HFFc6 (cell line): ENCODE results near the gene HMGXB3. TPM values are rescaled to one million over a fixed set of nuclear protein-coding genes. Genes with fewer than 3 reads are reported as not detected.

ENCODE experiments used
- DNase-seq: peaks from one replicate; pipeline ENCODE4 v3.0.0-alpha.2; 2018
- H3K27ac Mint-ChIP-seq: 2 replicates; pipeline ENCODE4 v1.8.0; 2020; ENCODE audit warnings: mild to moderate bottlenecking, mixed read lengths
- H3K27me3 Mint-ChIP-seq: 2 replicates; pipeline ENCODE4 v1.8.0; 2021; ENCODE audit warnings: mild to moderate bottlenecking, moderate library complexity, mixed read lengths; ENCODE audit not compliant: insufficient read depth
- H3K36me3 Mint-ChIP-seq: 2 replicates; pipeline ENCODE4 v1.8.0; 2021; ENCODE audit warnings: low read depth, mixed read lengths
- H3K4me1 Mint-ChIP-seq: 2 replicates; pipeline ENCODE4 v1.8.0; 2020; ENCODE audit warnings: low read depth, mixed read lengths
- H3K4me3 Mint-ChIP-seq: 2 replicates; pipeline ENCODE4 v1.8.0; 2020; ENCODE audit warnings: mild to moderate bottlenecking, moderate library complexity, mixed read lengths
- H3K9me3 Mint-ChIP-seq: 2 replicates; pipeline ENCODE4 v1.8.0; 2020; ENCODE audit warnings: mild to moderate bottlenecking, mixed read lengths
- CTCF ChIP-seq: fragments of 200-600 bp; sonication (generic); IDR thresholded peaks from 2 replicates; pipeline ENCODE4 v1.5.0; 2021; ENCODE audit warnings: antibody characterized with exemption, mild to moderate bottlenecking
- total RNA-seq, 6 experiments: library from RNA; stranded (reverse); fragmentation: NEBNext Ultra II Directional; extraction: Animal tissue kit (Norgen Biotek cat#: 25700); gene quantifications; 2 replicates in 1 of 6; 3 replicates in 5 of 6; pipeline ENCODE4 v1.2.3, GENCODE V29; 2021

The HMGXB3 gene
- total RNA-seq, 6 experiments from 2014 or later: 38.2 to 42.5 (median 40.5) TPM

DNA sequence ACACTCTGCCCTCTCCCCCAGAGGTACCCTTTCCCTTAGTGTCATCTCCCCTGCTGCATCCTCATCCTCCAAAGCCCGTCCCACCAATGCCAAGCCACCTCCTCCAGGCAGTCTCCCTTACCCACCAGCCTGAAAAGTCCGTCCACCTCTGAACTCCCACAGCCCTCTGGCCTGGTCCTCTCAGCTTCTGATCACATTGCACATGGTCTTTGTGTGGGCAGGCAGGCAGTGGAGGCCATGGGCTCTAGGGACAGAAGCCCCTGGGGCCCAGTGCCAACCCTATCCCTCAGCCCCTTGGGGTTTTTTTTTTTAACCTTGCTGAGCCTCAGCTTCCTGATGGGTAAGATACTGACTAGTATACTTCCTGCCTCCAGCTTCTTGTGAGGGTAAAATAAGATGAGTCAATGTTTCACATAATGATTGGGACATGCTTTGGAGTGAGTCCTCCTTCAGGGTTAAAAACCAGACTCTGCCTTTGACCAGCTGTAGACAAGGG, 66.4 kb downstream of the HMGXB3 start:
- DNase-seq: peak; percentile 76
- H3K4me1 Mint-ChIP-seq: peaks cover 62% of the 10 kb centered on the region
- H3K36me3 Mint-ChIP-seq: no peaks in the 10 kb centered on the region
- H3K27me3 Mint-ChIP-seq: no peaks in the 10 kb centered on the region; the same call in 1 of the 2 replicates
- peak overlapping the region; percentile 59 for H3K4me3 Mint-ChIP-seq
- no peaks in the 10 kb centered on the region for H3K9me3 Mint-ChIP-seq
- TF ChIP-seq CTCF: no peak
- peak overlapping the region; percentile 96 for H3K27ac Mint-ChIP-seq

- Mint-ChIP-seq H3K27me3 (no peaks in the 10 kb centered on the region; the same call in 1 of the 2 replicates), H3K27ac (peak overlapping the region; percentile 96), H3K4me1 (peaks cover 56% of the 10 kb centered on the region), H3K4me3 (peak overlapping the region; percentile 59; the same call in 1 of the 2 replicates), H3K9me3 (no peaks in the 10 kb centered on the region), H3K36me3 (no peaks in the 10 kb centered on the region)
- no peak for TF ChIP-seq CTCF
- DNase-seq: no peak
Measured at GRCh38 chr5:150067405-150067960, 66.9 kb downstream of the HMGXB3 start.

DNA sequence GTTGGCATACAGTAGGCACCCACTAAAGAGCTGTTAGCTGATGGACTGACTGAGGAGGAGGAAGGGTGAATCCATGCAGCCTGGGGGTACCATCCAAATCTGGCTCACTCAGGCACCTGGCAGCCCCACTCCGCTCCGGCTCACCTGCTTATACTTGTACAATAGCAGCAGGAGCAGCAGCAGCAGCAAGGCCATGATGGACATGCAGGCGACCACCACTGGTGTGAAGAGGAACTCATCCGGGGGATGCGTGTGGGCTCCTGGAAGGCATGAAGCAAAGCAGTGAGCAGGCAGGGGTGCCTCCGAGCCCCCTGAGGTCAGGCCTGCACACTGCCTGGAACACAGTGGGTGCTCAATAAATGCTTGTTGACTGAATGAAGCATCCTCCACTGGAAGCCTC, 67.5 kb downstream of the HMGXB3 start:
- no peaks in the 10 kb centered on the region; the same call in 1 of the 2 replicates for H3K27me3 Mint-ChIP-seq
- H3K27ac Mint-ChIP-seq: no peak overlapping the region
- no peak for TF ChIP-seq CTCF
- DNase-seq: no peak
- H3K9me3 Mint-ChIP-seq: no peaks in the 10 kb centered on the region
- H3K4me1 Mint-ChIP-seq: peaks cover 51% of the 10 kb centered on the region
- no peaks in the 10 kb centered on the region for H3K36me3 Mint-ChIP-seq
- no peak overlapping the region for H3K4me3 Mint-ChIP-seq

GRCh38 chr5:150068472-150068871, 67.9 kb downstream of the HMGXB3 start:
- Mint-ChIP-seq H3K9me3 (no peaks in the 10 kb centered on the region), H3K4me3 (no peak overlapping the region), H3K36me3 (no peaks in the 10 kb centered on the region), H3K27ac (no peak overlapping the region; the same call in 1 of the 2 replicates), H3K4me1 (peaks cover 51% of the 10 kb centered on the region), H3K27me3 (no peaks in the 10 kb centered on the region; the same call in 1 of the 2 replicates)
- no peak for DNase-seq
- no peak for TF ChIP-seq CTCF

GRCh38 chr5:150068961-150069645, 68.6 kb downstream of the HMGXB3 start:
- H3K36me3 Mint-ChIP-seq: no peaks in the 10 kb centered on the region
- H3K4me3 Mint-ChIP-seq: no peak overlapping the region
- H3K9me3 Mint-ChIP-seq: no peaks in the 10 kb centered on the region
- no peak overlapping the region for H3K27ac Mint-ChIP-seq
- no peak for DNase-seq
- peaks cover 49% of the 10 kb centered on the region for H3K4me1 Mint-ChIP-seq
- TF ChIP-seq CTCF: no peak
- no peaks in the 10 kb centered on the region; the same call in 1 of the 2 replicates for H3K27me3 Mint-ChIP-seq
